NCI-H2196 (cell line): ENCODE results near the gene PCSK9.

Experiments used
- DNase-seq: peaks from one replicate; lab custom pipeline; 2025; ENCODE audit not compliant: unreplicated experiment; lab: John Stamatoyannopoulos, UW

PCSK9 gene

GRCh38 chr1:55057270-55057955 lies 18.1 kb downstream of the PCSK9 start:
- no peak for DNase-seq

- no peak for DNase-seq
Measured at GRCh38 chr1:55057956-55058298, 18.6 kb downstream of the PCSK9 start.

- DNase-seq: no peak
Measured at GRCh38 chr1:55059302-55060132, 20.2 kb downstream of the PCSK9 start.

- DNase-seq: no peak
Measured at GRCh38 chr1:55060133-55060999, 21.0 kb downstream of the PCSK9 start.

- DNase-seq: no peak
Measured at GRCh38 chr1:55061000-55061705, 21.8 kb downstream of the PCSK9 start.

GRCh38 chr1:55061706-55062321 lies 22.5 kb downstream of the PCSK9 start:
- no peak for DNase-seq

GRCh38 chr1:55062801-55063576 lies 23.6 kb downstream of the PCSK9 start:
- DNase-seq: no peak

- DNase-seq: no peak
Measured at GRCh38 chr1:55063577-55063942, 24.2 kb downstream of the PCSK9 start.

- no peak for DNase-seq
Measured at GRCh38 chr1:55064071-55064581, 24.8 kb downstream of the PCSK9 start.

GRCh38 chr1:55064861-55065263 lies 25.5 kb downstream of the PCSK9 start:
- peak; percentile 67 for DNase-seq

GRCh38 chr1:55065648-55066047 lies 26.3 kb downstream of the PCSK9 start:
- DNase-seq: no peak

GRCh38 chr1:55067022-55067778 lies 27.9 kb downstream of the PCSK9 start:
- DNase-seq: peak; percentile 61

GRCh38 chr1:55067914-55068313 lies 28.6 kb downstream of the PCSK9 start:
- DNase-seq: no peak

- no peak for DNase-seq
Measured at GRCh38 chr1:55068638-55069037, 29.3 kb downstream of the PCSK9 start.

- no peak for DNase-seq
Measured at GRCh38 chr1:55069280-55069679, 29.9 kb downstream of the PCSK9 start.

- no peak for DNase-seq
Measured at GRCh38 chr1:55070293-55071164, 31.2 kb downstream of the PCSK9 start.

- peak; percentile 61 for DNase-seq
Measured at GRCh38 chr1:55071477-55071876, 32.1 kb downstream of the PCSK9 start.
